Testis (tissue), 3 donors: Measurements from ENCODE around the gene CCER1. TPM values are rescaled to one million over a fixed set of nuclear protein-coding genes. Genes with fewer than 3 reads are reported as not detected.
"Not testable (repeated sequence)": the region's sequence is repeated elsewhere in the genome, so short reads cannot be mapped to it uniquely, and the experiment has no call there.

Experiments
- DNase-seq: peaks from one replicate; pipeline ENCODE4 v3.0.0-alpha.2; 2019
- H3K27ac ChIP-seq, 2 donors: fragments of 200-600 bp; sonication (generic); one replicate each; pipeline ENCODE4 v1.5.1; 2019
- H3K27me3 ChIP-seq: fragments of 200-600 bp; sonication (generic); one replicate; pipeline ENCODE4 v1.5.1; 2019
- H3K36me3 ChIP-seq: fragments of 200-600 bp; sonication (generic); one replicate; pipeline ENCODE4 v1.5.1; 2017; ENCODE audit warnings: low read depth; ENCODE audit errors: missing control alignments
- H3K4me1 ChIP-seq: fragments of 200-600 bp; sonication (generic); one replicate; pipeline ENCODE4 v1.5.1; 2019
- H3K4me3 ChIP-seq, 2 donors: fragments of 200-600 bp; sonication (generic); one replicate each; pipeline ENCODE4 v1.5.1; 2017 to 2019
- H3K9me3 ChIP-seq: fragments of 200-600 bp; sonication (generic); one replicate; pipeline ENCODE4 v1.5.1; 2017
- CTCF ChIP-seq, 3 experiments: fragments of 450-650 bp in 2 of 3; fragments of 200-600 bp in 1 of 3; sonication (generic) in 1 of 3; IDR thresholded peaks; one replicate each; pipeline ENCODE4 v1.5.1; 2016 to 2019; ENCODE audit warnings: antibody characterized with exemption in 3 of 3, mild to moderate bottlenecking in 2 of 3, moderate library complexity in 1 of 3
- POLR2A ChIP-seq: fragments of 450-650 bp; IDR thresholded peaks from one replicate; pipeline ENCODE4 v1.6.1; 2017; ENCODE audit warnings: antibody characterized with exemption, mild to moderate bottlenecking, moderate library complexity
- WGBS, 2 donors: methylation state at CpG; one replicate each; pipeline ENCODE4 v1.1.5; 2018; 5-methylcytosine and 5-hydroxymethylcytosine counted together
- intact Hi-C: fragments of 100-400 bp; cut with DNase I; formaldehyde crosslinking; loops from one replicate; pipeline ENCODE4 v1.15.1; 2023; ENCODE audit warnings: low total_unique reads
- polyA plus RNA-seq: library from polyadenylated mRNA; stranded (reverse); fragments of 350-450 nt; fragmentation: Illumina TruSeq; extraction: RNeasy Lipid Tissue Mini Kit (QIAGEN cat#74804); gene quantifications from one replicate; pipeline ENCODE4 v1.2.3, GENCODE V29; 2014; ENCODE audit warnings: low read depth, low replicate concordance; ENCODE audit not compliant: insufficient read depth
- total RNA-seq, 2 donors: library from RNA; depleted of rRNA; stranded (reverse); fragments of >200 nt; gene quantifications; one replicate each; pipeline ENCODE4 v1.2.3, GENCODE V29; 2016

Gene CCER1
- total and polyA plus RNA-seq, 3 donors from 2014 or later: 17.8 to 77.3 (median 58.6) TPM

DNA sequence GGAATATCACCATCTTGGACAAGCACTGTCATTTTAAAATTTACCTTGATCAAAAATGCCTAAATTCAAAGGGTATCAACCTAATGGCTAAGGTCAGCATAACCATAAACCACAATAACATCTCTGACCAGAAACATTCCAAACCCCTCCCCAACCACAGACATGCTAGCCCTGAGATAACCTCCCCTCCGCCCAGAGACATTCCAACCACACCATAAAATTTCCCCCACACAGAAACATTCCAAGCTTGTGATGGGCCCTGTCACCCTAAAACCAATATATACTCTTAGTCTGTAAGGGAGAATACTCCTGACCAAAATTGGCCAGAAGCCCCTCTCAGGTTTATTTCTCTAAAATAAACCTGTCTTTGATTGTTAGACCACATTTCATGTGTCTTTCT is 32.1 kb upstream of the CCER1 start:
- Histone ChIP-seq H3K27me3 (no peaks in the 10 kb centered on the region), H3K36me3 (no peaks in the 10 kb centered on the region), H3K9me3 (no peaks in the 10 kb centered on the region), H3K4me3 (no peak overlapping the region), H3K27ac (no peak overlapping the region), H3K4me1 (no peaks in the 10 kb centered on the region)
- intact Hi-C loops: no loop called here
- WGBS, 2 donors: 93 to 96% methylated on average over 1 of the region's 1 CpG
- TF ChIP-seq CTCF (IDR thresholded peaks at IDR 0.05): no peak
- no peak for TF ChIP-seq POLR2A
- DNase-seq: no peak

- H3K36me3 ChIP-seq, intact Hi-C loops, H3K4me3 ChIP-seq, H3K9me3 ChIP-seq, H3K27me3 ChIP-seq, H3K4me1 ChIP-seq, H3K27ac ChIP-seq, DNase-seq: not testable (repeated sequence)
- WGBS, 2 donors: 90 to 92% methylated on average over 3 of the region's 3 CpGs
Measured at GRCh38 chr12:90985331-90985730, 30.4 kb upstream of the CCER1 start.

DNA sequence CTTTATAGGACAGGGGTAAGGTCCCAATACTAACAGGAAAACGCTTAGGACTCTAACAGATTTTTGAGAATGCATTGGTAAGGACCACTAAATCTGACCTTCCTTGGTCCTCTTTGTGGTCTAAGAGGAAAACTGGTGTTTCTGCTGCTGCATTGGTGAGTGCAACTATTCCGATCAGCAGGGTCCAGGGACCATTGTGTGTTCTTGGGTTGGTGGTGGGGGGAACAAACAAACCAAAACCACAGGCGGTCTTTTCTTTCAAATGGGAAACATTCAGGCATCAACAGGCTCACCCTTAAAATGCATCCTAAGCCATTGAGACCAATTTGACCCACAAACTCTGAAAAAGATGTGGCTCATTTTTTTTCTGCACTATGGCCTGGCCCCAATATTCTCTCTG is 29.1 kb upstream of the CCER1 start:
- H3K36me3 ChIP-seq: no peaks in the 10 kb centered on the region
- TF ChIP-seq POLR2A: no peak
- TF ChIP-seq CTCF (IDR thresholded peaks at IDR 0.05): no peak
- DNase-seq: no peak
- H3K4me3 ChIP-seq: no peak overlapping the region
- H3K4me1 ChIP-seq: no peaks in the 10 kb centered on the region
- no peaks in the 10 kb centered on the region for H3K9me3 ChIP-seq
- intact Hi-C loops: no loop called here
- no peaks in the 10 kb centered on the region for H3K27me3 ChIP-seq
- 80 to 81% methylated on average over 3 of the region's 3 CpGs for WGBS, 2 donors
- H3K27ac ChIP-seq: no peak overlapping the region

- no peak for DNase-seq
- Histone ChIP-seq H3K4me3 (no peak overlapping the region), H3K9me3 (no peaks in the 10 kb centered on the region), H3K27ac (no peak overlapping the region), H3K4me1 (no peaks in the 10 kb centered on the region), H3K27me3 (no peaks in the 10 kb centered on the region), H3K36me3 (no peaks in the 10 kb centered on the region)
- intact Hi-C loops: no loop called here
- WGBS, 2 donors: 91 to 100% methylated on average over 1 of the region's 1 CpG
- TF ChIP-seq POLR2A: no peak
- TF ChIP-seq CTCF (IDR thresholded peaks at IDR 0.05): no peak
Measured at GRCh38 chr12:90982170-90982569, 27.2 kb upstream of the CCER1 start.

DNA sequence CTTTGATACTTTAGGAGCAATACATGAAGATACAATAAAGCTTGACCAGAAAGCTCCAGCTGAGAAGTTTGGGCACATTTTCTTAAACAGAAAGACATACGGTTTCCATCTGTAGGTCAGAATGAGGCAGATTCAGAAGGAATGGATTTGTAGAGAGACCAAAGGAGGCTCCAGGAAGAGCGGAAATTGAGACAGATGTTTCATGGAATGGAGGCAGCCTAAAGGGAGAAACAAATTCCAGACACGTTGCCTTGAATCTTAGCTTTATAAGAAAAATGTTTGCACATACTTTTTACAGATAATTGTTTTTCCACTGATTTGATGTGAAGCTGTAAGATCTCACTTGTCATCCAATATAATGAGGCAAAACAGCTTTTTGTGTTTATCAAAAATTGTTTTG is 25.0 kb upstream of the CCER1 start:
- DNase-seq: no peak
- WGBS, 2 donors: 50 to 57% methylated on average over 3 of the region's 3 CpGs
- H3K27ac ChIP-seq: peak overlapping the region in 1 of 2 donors; percentile 28

More for the DNA sequence above, 25.0 kb upstream of the CCER1 start:
- Histone ChIP-seq H3K27me3 (no peaks in the 10 kb centered on the region), H3K4me1 (no peaks in the 10 kb centered on the region), H3K4me3 (no peak overlapping the region), H3K36me3 (no peaks in the 10 kb centered on the region), H3K9me3 (no peaks in the 10 kb centered on the region)
- no peak for TF ChIP-seq POLR2A
- no peak for TF ChIP-seq CTCF (IDR thresholded peaks at IDR 0.05)
- intact Hi-C loops: loop anchor here (10.0 kb wide), 1 partner anchor 355 kb away; no protein-coding TSS in a partner anchor
